Endothelial cell of umbilical vein (primary cell): ENCODE results near the gene GALNT8. TPM values are rescaled to one million over a fixed set of nuclear protein-coding genes. Genes with fewer than 3 reads are reported as not detected.

Experiments
- BruUV-seq: library from RNA; stranded (reverse); fragments of 400-500 nt; replicated peaks from 2 replicates; lab custom pipeline; 2021; lab: Mats Ljungman, UMichigan
- CTCF ChIA-PET: fragments of 300-600, 350-600 bp; sonication (Branson Sonifier 250); formaldehyde crosslinking; loops from one replicate; lab custom pipeline; 2021; ENCODE audit warnings: antibody characterized with exemption, inconsistent platforms; lab: Charles Lee
- POLR2A ChIA-PET: fragments of 300-600, 350-600 bp; sonication (Branson Sonifier 250); formaldehyde crosslinking; loops from one replicate; lab custom pipeline; 2021; ENCODE audit warnings: antibody characterized with exemption, inconsistent platforms; lab: Charles Lee
- DNase-seq: peaks from one replicate; pipeline ENCODE4 v3.0.0-alpha.2; 2011; ENCODE audit warnings: low read depth, low spot score
- FAIRE-seq: peaks from 2 replicates; lab custom pipeline; 2011; peaks lifted over from hg19 to GRCh38; lab: Jason Lieb, UNC
- H2AFZ ChIP-seq: 2 replicates; pipeline ENCODE4 v1.6.0; 2012; ENCODE audit warnings: low read depth, low read length, control low read depth, inconsistent platforms
- H3K27ac ChIP-seq: 2 replicates; pipeline ENCODE4 v1.5.1; 2011; ENCODE audit warnings: low read depth, mild to moderate bottlenecking, control low read depth, low read length, moderate library complexity; ENCODE audit not compliant: insufficient read depth
- H3K27me3 ChIP-seq, 2 experiments: 2 replicates each; pipeline versions ENCODE4 v1.6.0 to v1.6.1; 2011; ENCODE audit warnings: low read length in 2 of 2, mixed read lengths in 1 of 2; ENCODE audit not compliant: control insufficient read depth in 2 of 2, insufficient read depth in 2 of 2
- H3K36me3 ChIP-seq, 2 experiments: 2 replicates in 1 of 2; 3 replicates in 1 of 2; pipeline ENCODE4 v1.5.1; 2011; ENCODE audit warnings: low read length in 2 of 2, mild to moderate bottlenecking in 1 of 2, moderate library complexity in 1 of 2; ENCODE audit not compliant: control insufficient read depth in 2 of 2, insufficient read depth in 2 of 2; ENCODE audit errors: extremely low read depth in 1 of 2
- H3K4me1 ChIP-seq: 3 replicates; pipeline ENCODE4 v1.5.1; 2011; ENCODE audit warnings: mild to moderate bottlenecking, low read length; ENCODE audit not compliant: control insufficient read depth, insufficient read depth; ENCODE audit errors: extremely low read depth
- H3K4me2 ChIP-seq: 2 replicates; pipeline ENCODE4 v1.6.1; 2011; ENCODE audit warnings: low read length, control low read depth, mixed read lengths; ENCODE audit not compliant: insufficient read depth
- H3K4me3 ChIP-seq, 3 experiments: fragments of 200-600 bp in 1 of 3; sonication (generic), shearing (Covaris generic) in 1 of 3; replicated peaks in 1 of 3; 2 replicates each; pipeline ENCODE4 v1.5.1; 2011 to 2016; ENCODE audit warnings: control low read depth in 3 of 3, low read length in 3 of 3, mild to moderate bottlenecking in 2 of 3, inconsistent platforms in 1 of 3, low read depth in 1 of 3, moderate library complexity in 1 of 3; ENCODE audit not compliant: insufficient read depth in 1 of 3
- H3K79me2 ChIP-seq: 2 replicates; pipeline ENCODE4 v1.6.0; 2012; ENCODE audit warnings: low read length, inconsistent platforms; ENCODE audit not compliant: control insufficient read depth, insufficient read depth
- H3K9ac ChIP-seq: replicated peaks from 2 replicates; pipeline ENCODE3; 2011; ENCODE audit warnings: low read length, control low read depth; ENCODE audit not compliant: insufficient read depth; ENCODE audit errors: extremely low read depth
- H3K9me1 ChIP-seq: replicated peaks from 3 replicates; pipeline ENCODE4 v1.6.0; 2011; ENCODE audit warnings: mild to moderate bottlenecking, low read length; ENCODE audit not compliant: control insufficient read depth, insufficient read depth; ENCODE audit errors: extremely low read depth
- H3K9me3 ChIP-seq: replicated peaks from 2 replicates; pipeline ENCODE4 v1.5.1; 2012; ENCODE audit warnings: low read length, inconsistent platforms; ENCODE audit not compliant: control insufficient read depth, insufficient read depth
- H4K20me1 ChIP-seq: replicated peaks from 2 replicates; pipeline ENCODE3; 2011; ENCODE audit warnings: mild to moderate bottlenecking, low read length; ENCODE audit not compliant: control insufficient read depth, insufficient read depth; ENCODE audit errors: extremely low read depth
- EZH2 ChIP-seq: IDR thresholded peaks from 2 replicates; pipeline ENCODE4 v1.6.1; 2012; ENCODE audit warnings: borderline replicate concordance, low read depth, mild to moderate bottlenecking, moderate library complexity, low read length, inconsistent platforms; ENCODE audit not compliant: severe bottlenecking
- FOS ChIP-seq: IDR thresholded peaks from 2 replicates; pipeline ENCODE4 v1.6.1; 2011; ENCODE audit warnings: mild to moderate bottlenecking, low read length, moderate library complexity, borderline replicate concordance; ENCODE audit not compliant: insufficient read depth
- GATA2 ChIP-seq: IDR thresholded peaks from 2 replicates; pipeline ENCODE4 v1.7.0; 2011; ENCODE audit warnings: low read depth, mild to moderate bottlenecking, moderate library complexity, mixed read lengths, low read length; ENCODE audit not compliant: insufficient read length, insufficient read depth
- JUN ChIP-seq: IDR thresholded peaks from 2 replicates; pipeline ENCODE4 v1.6.1; 2011; ENCODE audit warnings: borderline replicate concordance, low read depth; ENCODE audit not compliant: insufficient read length, insufficient read depth
- MAX ChIP-seq: IDR thresholded peaks from 2 replicates; pipeline ENCODE4 v1.6.1; 2011; ENCODE audit not compliant: insufficient read depth, insufficient read length
- MYC ChIP-seq: IDR thresholded peaks from one replicate; pipeline ENCODE4 v1.6.1; 2011; ENCODE audit warnings: mild to moderate bottlenecking, low read depth, low read length
- POLR2A ChIP-seq: IDR thresholded peaks from 2 replicates; pipeline ENCODE4 v1.6.1; 2012; ENCODE audit warnings: low read depth, mild to moderate bottlenecking, control low read depth, low read length
- POLR2AphosphoS5 ChIP-seq: IDR thresholded peaks from 2 replicates; pipeline ENCODE4 v1.6.1; 2012; ENCODE audit warnings: low read depth, mild to moderate bottlenecking, control low read depth, low read length, moderate library complexity; ENCODE audit not compliant: insufficient read depth
- dilution Hi-C: fragments of 300-500 bp; cut with MboI; formaldehyde crosslinking; loops from one replicate; pipeline ENCODE4 v1.15.0; 2019; ENCODE audit warnings: low sequenced_read_pairs; ENCODE audit not compliant: extremely low pct_ligation_motif_present
- intact Hi-C: fragments of 100-400 bp; cut with micrococcal nuclease; formaldehyde crosslinking; loops from one replicate; pipeline ENCODE4 v1.10.0; 2022
- polyA plus RNA-seq, 4 experiments: library from polyadenylated mRNA; depleted of rRNA in 3 of 4; stranded (reverse) in 3 of 4; unstranded in 1 of 4; fragments of >200 nt; gene quantifications; 2 replicates each; pipeline versions ENCODE4 v1.2.1 to v1.2.3, GENCODE V29; 2011 to 2012; ENCODE audit warnings: missing spikeins in 1 of 4
- total RNA-seq: library from RNA; stranded (reverse); gene quantifications from 2 replicates; pipeline ENCODE4 v1.2.3, GENCODE V29; 2021
- TF ChIP-seq, protein P1 (sequence below), 2 donors: IDR thresholded peaks; 1 replicate in 1 of 2; 2 replicates in 1 of 2; pipeline ENCODE4 v1.5.1; 2011; ENCODE audit warnings: low read length in 2 of 2, mild to moderate bottlenecking in 2 of 2, moderate library complexity in 2 of 2, control low read depth in 1 of 2, inconsistent platforms in 1 of 2, low read depth in 1 of 2; ENCODE audit not compliant: insufficient read depth in 1 of 2; ENCODE audit errors: extremely low read depth in 1 of 2

GALNT8 gene
- total and polyA plus RNA-seq, 2 donors (not counting 3 experiments of a cell fraction or from before 2014, with no cell fraction given) = 0.03 to 0.09 TPM

GRCh38 chr12:4734625-4735340 lies 14.6 kb downstream of the GALNT8 start:
- dilution Hi-C loops = no loop called here

More at GRCh38 chr12:4734625-4735340, 14.6 kb downstream of the GALNT8 start:
- TF ChIP-seq JUN = no peak
- no peak for TF ChIP-seq POLR2A
- no peak for TF ChIP-seq EZH2
- no peak for TF ChIP-seq MAX
- TF ChIP-seq MYC = no peak
- TF ChIP-seq POLR2AphosphoS5 = no peak
- TF ChIP-seq GATA2 = no peak
- TF ChIP-seq, protein P1, sequence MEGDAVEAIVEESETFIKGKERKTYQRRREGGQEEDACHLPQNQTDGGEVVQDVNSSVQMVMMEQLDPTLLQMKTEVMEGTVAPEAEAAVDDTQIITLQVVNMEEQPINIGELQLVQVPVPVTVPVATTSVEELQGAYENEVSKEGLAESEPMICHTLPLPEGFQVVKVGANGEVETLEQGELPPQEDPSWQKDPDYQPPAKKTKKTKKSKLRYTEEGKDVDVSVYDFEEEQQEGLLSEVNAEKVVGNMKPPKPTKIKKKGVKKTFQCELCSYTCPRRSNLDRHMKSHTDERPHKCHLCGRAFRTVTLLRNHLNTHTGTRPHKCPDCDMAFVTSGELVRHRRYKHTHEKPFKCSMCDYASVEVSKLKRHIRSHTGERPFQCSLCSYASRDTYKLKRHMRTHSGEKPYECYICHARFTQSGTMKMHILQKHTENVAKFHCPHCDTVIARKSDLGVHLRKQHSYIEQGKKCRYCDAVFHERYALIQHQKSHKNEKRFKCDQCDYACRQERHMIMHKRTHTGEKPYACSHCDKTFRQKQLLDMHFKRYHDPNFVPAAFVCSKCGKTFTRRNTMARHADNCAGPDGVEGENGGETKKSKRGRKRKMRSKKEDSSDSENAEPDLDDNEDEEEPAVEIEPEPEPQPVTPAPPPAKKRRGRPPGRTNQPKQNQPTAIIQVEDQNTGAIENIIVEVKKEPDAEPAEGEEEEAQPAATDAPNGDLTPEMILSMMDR (IDR thresholded peaks at IDR 0.05; ENCODE audit: extremely low read depth in 1 of 2, insufficient read depth in 1 of 2, low read depth in 1 of 2, low read length in 2 of 2) = no peak
- no peak for TF ChIP-seq FOS
- Histone ChIP-seq H3K36me3 (no peaks in the 10 kb centered on the region), H3K27ac (no peak overlapping the region), H3K27me3 (peaks cover 0 to 10% of the 10 kb centered on the region in 2 experiments), H3K9me1 (no peaks in the 10 kb centered on the region), H3K4me3 (no peak overlapping the region), H3K4me2 (no peak overlapping the region), H3K4me1 (no peaks in the 10 kb centered on the region), H3K79me2 (no peaks in the 10 kb centered on the region), H3K9ac (no peak overlapping the region), H3K9me3 (no peaks in the 10 kb centered on the region), H4K20me1 (no peaks in the 10 kb centered on the region), H2AFZ (no peak overlapping the region)
- CTCF ChIA-PET = no interaction called here
- DNase-seq (no peak), FAIRE-seq (no peak)
- BruUV-seq = no TSS peak
- POLR2A ChIA-PET = no interaction called here
- intact Hi-C loops = no loop called here
